Nephron (organoid): ENCODE results near the gene MYO1H.

Experiments
- H3K27ac Mint-ChIP-seq, 3 experiments: 2 replicates each; pipeline ENCODE4 v1.8.0; 2020; ENCODE audit warnings: mixed read lengths in 3 of 3, mild to moderate bottlenecking in 2 of 3, moderate library complexity in 1 of 3
- H3K27me3 Mint-ChIP-seq: 2 replicates; pipeline ENCODE4 v1.8.0; 2021; ENCODE audit warnings: low read depth, mild to moderate bottlenecking, moderate library complexity, mixed read lengths
- H3K36me3 Mint-ChIP-seq: 2 replicates; pipeline ENCODE4 v1.8.0; 2020; ENCODE audit warnings: low read depth, mixed read lengths
- H3K4me1 Mint-ChIP-seq: 2 replicates; pipeline ENCODE4 v1.8.0; 2020; ENCODE audit warnings: mixed read lengths
- H3K4me3 Mint-ChIP-seq, 3 experiments: 2 replicates each; pipeline ENCODE4 v1.8.0; 2020; ENCODE audit warnings: mild to moderate bottlenecking in 3 of 3, mixed read lengths in 3 of 3, moderate library complexity in 2 of 3
- H3K9me3 Mint-ChIP-seq: 2 replicates; pipeline ENCODE4 v1.8.0; 2020; ENCODE audit warnings: mixed read lengths
- CTCF ChIP-seq, 3 experiments: fragments of 200-600 bp; sonication (generic); IDR thresholded peaks; one replicate each; pipeline ENCODE4 v1.5.0; 2021; ENCODE audit warnings: antibody characterized with exemption in 3 of 3; ENCODE audit not compliant: unreplicated experiment in 3 of 3

Gene MYO1H

GRCh38 chr12:109430244-109430643 is 82.5 kb downstream of the MYO1H start:
- Mint-ChIP-seq H3K4me3 (no peak overlapping the region), H3K9me3 (no peaks in the 10 kb centered on the region), H3K27me3 (peaks cover 4% of the 10 kb centered on the region), H3K27ac (no peak overlapping the region), H3K36me3 (no peaks in the 10 kb centered on the region), H3K4me1 (peaks cover 14% of the 10 kb centered on the region)
- TF ChIP-seq CTCF (IDR thresholded peaks at IDR 0.05; ENCODE audit: unreplicated experiment in 3 of 3) = no peak

GRCh38 chr12:109432431-109432830 is 84.7 kb downstream of the MYO1H start:
- TF ChIP-seq CTCF (IDR thresholded peaks at IDR 0.05; ENCODE audit: unreplicated experiment in 3 of 3) = no peak
- no peaks in the 10 kb centered on the region for H3K36me3 Mint-ChIP-seq
- H3K27ac Mint-ChIP-seq = no peak overlapping the region
- peaks cover 14% of the 10 kb centered on the region for H3K4me1 Mint-ChIP-seq
- no peak overlapping the region for H3K4me3 Mint-ChIP-seq
- no peaks in the 10 kb centered on the region for H3K9me3 Mint-ChIP-seq
- peaks cover 2% of the 10 kb centered on the region for H3K27me3 Mint-ChIP-seq

- Mint-ChIP-seq H3K4me1 (peaks cover 14% of the 10 kb centered on the region), H3K9me3 (no peaks in the 10 kb centered on the region)
Observed at GRCh38 chr12:109432842-109433304, 85.2 kb downstream of the MYO1H start.

GRCh38 chr12:109433618-109434017 is 85.9 kb downstream of the MYO1H start:
- H3K4me3 Mint-ChIP-seq = no peak overlapping the region
- no peaks in the 10 kb centered on the region for H3K27me3 Mint-ChIP-seq
- H3K36me3 Mint-ChIP-seq = peaks cover 3% of the 10 kb centered on the region
- peaks cover 14% of the 10 kb centered on the region for H3K4me1 Mint-ChIP-seq
- TF ChIP-seq CTCF (IDR thresholded peaks at IDR 0.05; ENCODE audit: unreplicated experiment in 3 of 3) = peak; percentile 33 to 38 (median 36)
- no peaks in the 10 kb centered on the region for H3K9me3 Mint-ChIP-seq
- H3K27ac Mint-ChIP-seq = peak overlapping the region; percentile 62 to 83 (median 79)

More at GRCh38 chr12:109432842-109433304, 85.2 kb downstream of the MYO1H start:
- Mint-ChIP-seq H3K27ac (peak overlapping the region; percentile 62 to 83 (median 79)), H3K27me3 (no peaks in the 10 kb centered on the region), H3K4me3 (no peak overlapping the region), H3K36me3 (no peaks in the 10 kb centered on the region)
- TF ChIP-seq CTCF (IDR thresholded peaks at IDR 0.05; ENCODE audit: unreplicated experiment in 3 of 3) = peak; percentile 64 to 71 (median 66)

GRCh38 chr12:109434582-109434981 is 86.9 kb downstream of the MYO1H start:
- H3K36me3 Mint-ChIP-seq = peaks cover 3% of the 10 kb centered on the region
- TF ChIP-seq CTCF (IDR thresholded peaks at IDR 0.05; ENCODE audit: unreplicated experiment in 3 of 3) = no peak
- H3K27ac Mint-ChIP-seq = peak overlapping the region in 1 of 3 experiments; percentile 24
- H3K4me3 Mint-ChIP-seq = no peak overlapping the region
- no peaks in the 10 kb centered on the region for H3K27me3 Mint-ChIP-seq
- peaks cover 14% of the 10 kb centered on the region for H3K4me1 Mint-ChIP-seq
- no peaks in the 10 kb centered on the region for H3K9me3 Mint-ChIP-seq

- Mint-ChIP-seq H3K36me3 (peaks cover 3% of the 10 kb centered on the region), H3K27me3 (no peaks in the 10 kb centered on the region)
Observed at GRCh38 chr12:109435428-109436187, 87.9 kb downstream of the MYO1H start.

More at GRCh38 chr12:109435428-109436187, 87.9 kb downstream of the MYO1H start:
- Mint-ChIP-seq H3K27ac (no peak overlapping the region), H3K4me3 (no peak overlapping the region), H3K9me3 (no peaks in the 10 kb centered on the region), H3K4me1 (peaks cover 14% of the 10 kb centered on the region)
- no peak for TF ChIP-seq CTCF (IDR thresholded peaks at IDR 0.05; ENCODE audit: unreplicated experiment in 3 of 3)
